Measurements from ENCODE around the gene MEX3A.
A peak's percentile ranks its signal among the peaks of the same experiment; 100 is the strongest.
"Not testable (repeated sequence)": the region's sequence is repeated elsewhere in the genome, so short reads cannot be mapped to it uniquely, and the experiment has no call there.

MEX3A gene

DNA sequence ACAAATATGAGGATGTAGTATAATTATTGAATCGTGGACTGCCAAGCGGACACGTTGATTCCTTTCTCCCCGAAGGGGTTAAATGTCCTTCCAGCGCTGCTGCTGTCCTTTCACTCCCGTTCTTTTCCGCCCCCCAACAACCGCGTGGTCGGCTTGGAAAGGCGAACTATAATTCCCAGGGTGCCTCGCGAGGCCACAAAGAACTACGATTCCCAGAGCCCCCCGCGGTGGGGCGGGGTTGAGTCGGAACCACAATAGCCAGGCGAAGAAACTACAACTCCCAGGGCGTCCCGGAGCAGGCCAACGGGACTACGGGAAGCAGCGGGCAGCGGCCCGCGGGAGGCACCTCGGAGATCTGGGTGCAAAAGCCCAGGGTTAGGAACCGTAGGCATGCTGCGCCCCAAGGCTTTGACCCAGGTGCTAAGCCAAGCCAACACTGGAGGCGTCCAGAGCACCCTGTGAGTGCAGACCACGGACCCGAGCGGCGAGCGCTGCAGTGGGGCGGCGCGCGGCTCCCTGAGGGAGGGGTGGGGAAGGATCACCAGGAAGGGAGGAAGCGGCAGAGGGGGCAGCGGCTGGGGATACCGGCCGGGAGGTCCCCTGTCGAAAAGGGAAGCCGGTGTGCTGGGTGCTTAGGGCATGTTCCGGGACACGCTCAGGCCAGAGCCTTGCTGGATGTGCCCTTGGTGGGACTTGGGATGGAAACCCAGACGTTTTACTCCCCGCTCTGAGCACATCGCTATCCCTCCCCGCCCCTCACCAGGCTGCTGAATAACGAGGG is 27.6 kb downstream of the MEX3A start, which contains the start of gene LAMTOR2:
Gene LAMTOR2, plus strand, starts transcription at position 283 of the 781 bp plus-strand sequence. Its CDS starts 108 bp downstream, at position 391.
- DNase-seq (ENCODE audit: low read depth): peak; percentile 97

- DNase-seq (ENCODE audit: low read depth): peak; percentile 89
These were observed 28.3 kb downstream of the MEX3A start, which contains the start of gene UBQLN4 for GRCh38 chr1:156053768-156054499. Gene UBQLN4, minus strand, starts transcription at chr1:156053798. Its CDS starts 97 bp downstream, at chr1:156053701.

- peak; percentile 74 for DNase-seq (ENCODE audit: low read depth)
These were observed 29.1 kb downstream of the MEX3A start for GRCh38 chr1:156052862-156053767.

DNA sequence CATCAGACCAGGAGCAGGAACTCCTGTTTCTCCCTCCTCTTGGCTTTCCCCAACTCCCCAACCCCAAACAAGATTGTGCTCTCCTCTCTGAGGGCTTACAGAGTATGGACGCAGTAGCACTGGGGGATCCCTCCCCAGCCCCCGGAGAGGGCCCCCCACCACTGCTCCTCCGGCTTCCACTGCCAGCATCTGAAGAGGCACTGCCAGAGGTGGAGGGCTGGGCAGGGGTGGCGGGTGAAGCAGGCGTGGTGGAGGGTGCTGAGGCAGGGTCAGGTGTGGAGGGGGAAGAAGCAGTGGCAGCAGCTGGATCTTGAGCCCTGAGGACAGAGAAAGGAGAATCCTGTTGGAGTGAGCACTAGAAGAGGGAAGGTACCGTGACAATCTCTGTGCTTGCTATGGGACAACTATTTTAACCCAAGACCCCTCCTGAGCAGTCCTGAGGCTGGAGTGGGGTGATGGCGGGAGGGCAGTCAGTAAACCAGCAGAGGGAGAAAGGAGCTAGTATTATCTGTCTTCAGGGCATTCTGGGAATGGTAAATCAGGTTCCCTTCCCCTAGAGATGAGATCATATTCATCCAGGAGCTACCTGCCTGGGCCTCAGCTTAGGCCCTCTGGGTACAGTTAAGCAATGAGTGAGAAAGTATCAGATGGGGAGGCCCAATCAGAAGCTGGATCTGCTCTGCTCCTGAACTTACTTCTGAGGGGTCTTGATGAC is 31.1 kb downstream of the MEX3A start:
- no peak for DNase-seq (ENCODE audit: low read depth)

DNA sequence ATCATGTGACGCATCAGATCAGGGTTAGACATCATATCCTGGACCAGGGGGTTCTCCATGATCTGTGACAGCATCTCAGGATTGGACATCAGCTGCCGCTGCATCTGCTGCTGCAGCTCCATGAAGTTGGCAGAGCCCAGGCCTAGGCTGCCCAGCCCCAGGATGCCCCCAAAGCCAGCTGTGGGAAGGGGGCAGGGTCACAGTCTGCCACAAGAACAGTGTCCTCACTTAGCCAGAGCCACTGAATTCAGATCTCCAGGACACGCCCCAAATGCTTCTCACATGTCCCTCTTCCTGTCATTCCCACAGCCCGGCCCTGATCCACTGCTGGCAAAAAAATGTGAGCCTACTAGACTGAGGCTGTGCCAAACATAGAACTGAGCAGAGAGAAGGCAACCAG is 31.9 kb downstream of the MEX3A start:
- peak; percentile 61 for DNase-seq (ENCODE audit: low read depth)

- no peak for DNase-seq (ENCODE audit: low read depth)
These were observed 33.5 kb downstream of the MEX3A start for GRCh38 chr1:156048663-156049258.

- no peak for DNase-seq (ENCODE audit: low read depth)
These were observed 37.2 kb downstream of the MEX3A start for GRCh38 chr1:156045076-156045475.

GRCh38 chr1:156042828-156043227 is 39.4 kb downstream of the MEX3A start:
- DNase-seq (ENCODE audit: low read depth): no peak

DNA sequence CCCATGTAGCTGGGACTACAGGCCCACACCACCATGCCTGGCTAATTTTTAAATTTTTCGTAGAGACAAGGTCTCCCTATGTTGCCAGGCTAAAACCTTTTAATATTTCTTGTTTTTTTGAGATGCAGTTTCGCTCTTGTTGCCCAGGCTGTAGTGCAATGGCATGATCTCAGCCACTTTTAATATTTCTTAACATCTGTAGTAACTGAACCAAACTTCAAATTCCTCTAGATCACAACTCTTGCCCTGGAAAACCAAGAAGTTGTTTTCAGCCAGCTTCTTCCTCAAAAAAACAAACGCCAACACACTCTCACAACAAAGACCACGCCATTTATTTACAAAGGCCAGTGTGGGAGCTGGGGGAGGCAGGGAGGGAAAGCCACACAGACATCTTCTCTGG is 47.3 kb downstream of the MEX3A start:
- not testable (repeated sequence) for DNase-seq (ENCODE audit: low read depth)

DNA sequence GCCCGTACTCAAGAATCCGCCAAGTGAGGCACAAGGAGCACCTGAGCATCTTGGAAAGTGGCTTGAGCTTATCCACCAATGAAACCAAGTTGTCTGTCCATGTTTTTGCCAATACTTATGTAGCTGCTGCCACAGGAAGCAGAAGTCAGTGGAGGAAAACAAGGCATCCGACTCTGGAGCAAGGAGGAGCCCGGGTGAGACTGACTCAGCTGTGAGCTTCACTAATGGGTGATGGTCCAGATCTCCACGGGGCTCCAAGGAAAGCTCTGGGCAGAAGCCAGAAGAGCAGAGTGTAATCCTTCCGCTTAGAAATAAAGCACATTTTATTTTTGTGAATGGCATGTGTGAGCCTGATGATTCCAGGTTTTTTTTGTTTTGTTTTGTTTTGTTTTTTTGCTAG is 49.3 kb downstream of the MEX3A start:
- DNase-seq (ENCODE audit: low read depth): peak; percentile 59

DNA sequence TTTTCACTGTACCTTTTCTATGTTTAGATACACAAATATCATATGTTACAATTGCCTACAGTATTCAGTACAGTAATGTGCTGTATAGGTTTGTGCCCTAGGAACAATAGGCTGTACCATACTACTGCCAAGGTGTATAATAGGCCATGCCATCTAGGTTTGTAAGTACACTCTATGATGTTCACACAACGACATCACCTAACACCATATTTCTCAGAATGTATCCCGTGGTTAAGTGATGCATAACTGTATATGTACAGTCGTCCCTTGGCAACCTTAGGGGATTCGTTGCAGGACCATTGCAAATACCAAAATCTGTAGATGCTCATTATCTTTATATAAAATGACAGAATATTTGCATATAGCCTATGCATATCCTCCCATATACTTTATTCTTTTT is 55.7 kb downstream of the MEX3A start:
- DNase-seq (ENCODE audit: low read depth): no peak

GRCh38 chr1:156025876-156026275 is 56.4 kb downstream of the MEX3A start:
- peak; percentile 51 for DNase-seq (ENCODE audit: low read depth)

DNA sequence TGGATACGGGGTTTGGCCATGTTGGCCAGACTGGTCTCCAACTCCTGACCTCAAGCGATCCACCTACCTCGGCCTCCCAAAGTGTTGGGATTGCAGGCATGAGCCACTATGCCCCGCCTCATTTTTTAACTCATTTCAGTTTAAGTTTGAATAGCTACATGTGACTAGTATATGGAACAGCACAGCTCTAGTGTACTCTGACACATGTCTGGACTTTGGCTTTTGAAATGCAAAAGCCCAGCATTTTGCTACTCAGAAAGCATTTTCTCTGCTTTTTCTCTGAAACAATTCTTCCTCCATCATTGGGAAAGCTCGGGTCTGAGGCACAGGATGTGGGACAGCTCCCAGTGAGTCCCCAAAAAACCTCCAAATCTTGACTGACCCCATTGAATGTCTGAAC is 57.5 kb downstream of the MEX3A start:
- DNase-seq (ENCODE audit: low read depth): no peak
